ENCODE measurements around the gene TRIM62.
A peak's percentile ranks its signal among the peaks of the same experiment; 100 is the strongest.
"Not testable (repeated sequence)": the region's sequence is repeated elsewhere in the genome, so short reads cannot be mapped to it uniquely, and the experiment has no call there.

TRIM62 gene

GRCh38 chr1:33132549-33132948 lies 49.3 kb downstream of the TRIM62 start:
- no peak for DNase-seq (ENCODE audit: low spot score)

- DNase-seq (ENCODE audit: low spot score): no peak
These were observed 50.7 kb downstream of the TRIM62 start for GRCh38 chr1:33131191-33131590.

- no peak for DNase-seq (ENCODE audit: low spot score)
These were observed 51.5 kb downstream of the TRIM62 start for GRCh38 chr1:33130297-33130696.

DNA sequence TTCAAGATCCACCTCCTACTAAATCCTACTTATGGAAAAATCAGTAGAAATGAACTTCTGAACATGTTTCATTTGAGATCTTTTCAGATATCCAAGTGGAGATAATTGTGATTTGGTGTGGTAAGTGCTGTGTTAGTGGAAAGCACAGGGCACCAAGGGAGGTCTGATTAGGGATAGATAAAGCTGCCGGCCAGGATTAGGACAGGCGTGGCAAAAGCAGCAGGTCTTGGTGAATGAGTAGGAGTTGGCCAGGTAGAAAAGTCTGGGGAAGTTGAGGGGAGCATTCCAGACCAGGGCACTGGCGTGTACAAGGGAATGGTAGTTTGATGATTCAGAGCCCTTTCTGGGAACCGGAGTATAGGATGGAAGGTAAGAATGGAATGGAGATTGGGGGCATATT lies 53.1 kb downstream of the TRIM62 start:
- DNase-seq (ENCODE audit: low spot score): no peak

DNA sequence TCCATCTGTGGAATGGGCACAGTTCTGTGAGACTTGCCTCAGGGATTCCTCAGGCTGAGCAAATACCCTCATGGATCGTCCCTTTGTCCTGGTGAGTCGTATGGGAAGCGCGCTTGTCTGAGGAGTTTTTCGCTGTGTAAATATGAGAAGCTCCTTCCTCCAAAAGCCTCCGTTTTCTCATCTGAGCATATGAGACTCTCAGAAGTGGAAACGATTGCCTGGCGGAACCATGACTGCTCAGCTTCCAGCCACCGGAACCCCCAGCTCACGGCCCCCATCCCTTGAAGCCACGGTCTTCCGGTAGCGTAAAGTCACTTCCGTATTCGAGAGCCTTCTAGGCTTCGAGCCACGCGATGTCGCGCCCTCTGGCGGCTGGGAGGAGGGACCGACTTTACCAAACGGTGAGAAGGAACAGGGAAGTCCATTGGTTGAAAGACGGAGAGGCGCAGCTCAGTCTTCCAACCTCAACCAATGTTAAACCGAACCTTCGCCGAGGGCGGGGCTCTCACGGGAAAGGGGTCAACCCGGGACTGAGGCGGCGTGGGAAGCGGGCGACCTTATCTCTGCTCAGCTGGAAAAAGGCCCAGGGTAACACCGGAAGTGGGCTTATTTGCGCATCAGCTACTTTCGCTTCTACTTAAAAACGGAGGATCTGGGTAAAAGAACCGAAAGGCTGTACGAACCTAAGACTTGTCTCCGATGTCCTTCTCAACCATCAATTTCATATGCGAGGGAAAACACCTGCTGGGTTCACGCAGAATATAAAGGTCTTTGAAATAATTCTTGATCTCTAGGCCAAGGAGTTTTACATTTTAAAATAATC lies 54.6 kb downstream of the TRIM62 start:
- peak; percentile 96 for DNase-seq (ENCODE audit: low spot score)

GRCh38 chr1:33126411-33127000 lies 55.3 kb downstream of the TRIM62 start:
- no peak for DNase-seq (ENCODE audit: low spot score)

GRCh38 chr1:33124647-33125046 lies 57.2 kb downstream of the TRIM62 start:
- not testable (repeated sequence) for DNase-seq (ENCODE audit: low spot score)

DNA sequence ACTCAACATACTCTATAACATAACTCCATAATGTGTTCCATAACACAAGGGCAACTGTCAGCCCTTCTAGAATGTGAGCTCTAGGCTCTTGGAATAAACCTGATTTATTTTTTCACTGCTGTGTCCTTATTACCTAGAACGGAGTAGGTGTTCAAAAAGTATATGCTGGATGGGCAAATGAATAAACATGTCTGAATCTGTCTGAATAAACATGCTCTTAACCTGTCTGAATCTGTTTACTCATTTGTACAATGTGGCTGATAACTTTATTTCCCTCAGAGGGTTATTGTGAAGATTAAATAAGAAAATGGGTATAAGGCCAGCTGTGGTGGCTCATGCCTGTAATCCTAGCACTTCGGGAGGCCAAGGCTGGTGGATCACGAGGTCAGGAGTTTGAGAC lies 58.6 kb downstream of the TRIM62 start:
- no peak for DNase-seq (ENCODE audit: low spot score)

DNA sequence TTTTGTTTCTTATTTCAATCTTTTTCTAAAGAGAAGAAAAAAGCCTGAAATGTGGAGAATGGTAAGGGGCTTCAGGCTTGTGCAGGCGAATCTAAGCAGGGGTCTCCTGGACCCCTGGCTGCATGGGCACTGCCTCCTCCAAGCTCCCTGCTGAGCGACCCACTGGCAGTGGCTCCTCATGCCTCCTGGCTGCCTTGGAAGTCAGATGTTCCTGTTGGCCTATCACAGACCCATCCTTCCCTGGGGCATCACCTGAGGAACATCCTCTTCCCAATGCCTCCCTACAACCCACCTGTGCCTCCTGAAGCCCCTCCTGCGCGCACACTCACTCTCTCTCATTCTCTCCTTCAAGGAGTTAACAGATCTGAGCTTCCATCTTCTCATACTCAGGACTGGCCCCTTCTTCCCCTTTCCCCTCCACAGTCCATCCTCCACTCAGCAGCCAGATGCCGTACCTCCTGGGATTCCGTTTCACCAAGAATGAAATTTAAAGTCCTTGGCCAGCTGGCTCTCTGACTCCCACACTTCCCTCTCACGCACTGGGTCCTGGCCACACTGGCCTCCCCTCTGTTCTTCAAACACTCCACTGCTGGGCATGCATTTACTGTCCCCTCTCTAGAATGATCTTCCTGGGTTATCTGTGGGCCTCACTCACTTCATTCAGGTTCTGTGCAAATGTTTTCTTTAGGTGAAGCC lies 59.2 kb downstream of the TRIM62 start:
- no peak for DNase-seq (ENCODE audit: low spot score)

- DNase-seq (ENCODE audit: low spot score): no peak
These were observed 60.1 kb downstream of the TRIM62 start for GRCh38 chr1:33121728-33122127.

- no peak for DNase-seq (ENCODE audit: low spot score)
These were observed 61.2 kb downstream of the TRIM62 start for GRCh38 chr1:33120436-33121231.

- no peak for DNase-seq (ENCODE audit: low spot score)
These were observed 62.2 kb downstream of the TRIM62 start for GRCh38 chr1:33119532-33120217.

- no peak for DNase-seq (ENCODE audit: low spot score)
These were observed 62.8 kb downstream of the TRIM62 start for GRCh38 chr1:33119050-33119449.

DNA sequence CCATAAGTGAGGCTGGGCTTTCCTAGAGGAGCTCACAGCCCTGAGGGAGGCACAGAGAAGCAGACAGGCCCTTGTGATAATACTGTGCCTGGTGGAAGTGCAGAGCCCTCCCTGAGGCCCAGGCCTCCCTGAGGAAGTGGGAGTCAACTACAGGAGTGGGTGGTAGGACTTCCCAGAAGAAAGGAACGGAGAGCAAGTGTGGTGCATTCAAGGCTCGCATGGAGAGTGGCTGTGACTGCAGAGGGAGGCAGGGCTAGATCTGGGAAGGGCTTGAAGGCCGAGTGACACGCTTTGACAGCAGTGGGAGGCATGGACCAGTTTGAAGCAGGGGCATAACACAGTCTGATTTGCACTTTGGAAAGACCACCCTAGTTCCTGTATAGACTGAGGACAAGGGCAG lies 63.6 kb downstream of the TRIM62 start:
- no peak for DNase-seq (ENCODE audit: low spot score)

GRCh38 chr1:33117440-33118085 lies 64.3 kb downstream of the TRIM62 start:
- no peak for DNase-seq (ENCODE audit: low spot score)

- no peak for DNase-seq (ENCODE audit: low spot score)
These were observed 69.9 kb downstream of the TRIM62 start for GRCh38 chr1:33111965-33112364.

GRCh38 chr1:33110477-33110876 lies 71.4 kb downstream of the TRIM62 start:
- no peak for DNase-seq (ENCODE audit: low spot score)

GRCh38 chr1:33100119-33100415 lies 81.8 kb downstream of the TRIM62 start:
- DNase-seq (ENCODE audit: low spot score): not testable (repeated sequence)

DNA sequence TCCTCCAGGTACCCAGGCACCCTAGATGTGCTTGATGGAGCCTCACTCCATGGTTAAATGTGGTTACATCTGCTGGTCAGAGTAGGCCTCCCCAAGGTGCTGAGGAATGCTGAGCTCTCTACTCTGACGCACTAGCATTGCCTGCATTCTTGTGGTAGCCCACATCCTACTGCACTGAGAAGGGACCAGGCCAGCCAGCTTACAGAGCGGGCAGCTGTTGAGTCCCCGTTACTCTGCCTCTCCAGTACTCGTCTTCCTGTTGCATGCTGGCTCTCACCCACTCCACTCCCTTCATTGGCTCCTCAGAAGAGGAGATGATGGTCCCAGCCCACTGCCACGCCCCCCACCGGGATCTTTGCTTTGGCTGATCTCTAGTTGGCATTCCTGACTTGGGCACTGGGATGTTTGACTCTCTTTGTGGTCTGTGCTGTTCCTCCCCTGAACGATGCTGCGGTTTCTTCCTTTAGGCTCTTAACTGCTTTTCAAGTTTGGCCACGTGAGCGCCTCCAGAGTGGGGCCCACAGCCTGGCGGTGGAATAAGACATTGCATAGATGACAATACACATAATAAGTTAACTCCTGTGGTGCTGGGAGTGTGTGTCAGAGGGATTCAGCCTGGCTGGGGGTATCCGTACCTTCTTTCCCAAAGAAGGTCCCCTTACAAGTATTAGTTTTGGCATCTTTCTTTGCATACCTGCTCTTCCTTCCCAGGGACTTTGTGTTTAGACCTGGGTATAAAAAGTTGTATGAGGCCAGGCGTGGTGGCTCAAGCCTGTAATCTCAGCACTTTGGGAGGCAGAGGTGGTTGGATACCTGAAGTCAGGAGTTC lies 82.3 kb downstream of the TRIM62 start:
- DNase-seq (ENCODE audit: low spot score): no peak

DNA sequence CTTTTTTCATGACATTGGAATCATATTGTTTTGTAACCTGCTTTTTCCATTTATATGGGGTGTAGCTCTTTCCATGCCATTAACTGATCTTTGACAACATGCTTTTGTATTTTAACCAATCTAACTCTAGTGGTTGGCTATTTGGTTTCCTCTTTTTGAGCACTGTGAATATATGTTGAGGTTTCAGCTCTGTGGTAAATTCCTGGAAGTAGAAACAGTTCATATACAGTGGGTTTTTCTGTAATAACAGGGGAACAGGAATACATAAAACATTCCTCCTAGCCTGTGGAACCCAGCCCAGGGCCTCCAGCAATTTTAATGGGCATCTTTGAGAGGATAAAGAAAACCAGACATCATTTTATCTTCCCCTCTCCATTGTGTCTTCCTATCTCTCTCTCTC lies 83.5 kb downstream of the TRIM62 start:
- DNase-seq (ENCODE audit: low spot score): no peak

GRCh38 chr1:33097762-33098161 lies 84.1 kb downstream of the TRIM62 start:
- DNase-seq (ENCODE audit: low spot score): no peak
